GM12878 (cell line): ENCODE data around the gene SPATA20.

Experiments used
- CHD1 ChIP-seq: IDR thresholded peaks from 2 replicates; pipeline ENCODE4 v1.6.1; 2012; ENCODE audit warnings: low read depth, low read length, improper control_type of control experiment
- EP300 ChIP-seq, 2 experiments: fragments of 150-350 bp in 1 of 2; IDR thresholded peaks; 2 replicates each; pipeline ENCODE4 v1.6.1; 2011 to 2012; ENCODE audit warnings: low read depth in 2 of 2, low read length in 2 of 2, borderline replicate concordance in 1 of 2, improper control_type of control experiment in 1 of 2, inconsistent platforms in 1 of 2; ENCODE audit not compliant: control insufficient read depth in 1 of 2
- EZH2 ChIP-seq: IDR thresholded peaks from 2 replicates; pipeline ENCODE4 v1.6.1; 2012; ENCODE audit warnings: low read depth, mild to moderate bottlenecking, control low read depth, inconsistent platforms, low read length, borderline replicate concordance; ENCODE audit not compliant: control insufficient read depth
- FOXM1 ChIP-seq: IDR thresholded peaks from 2 replicates; pipeline ENCODE4 v1.6.1; 2012; ENCODE audit warnings: low read depth, mild to moderate bottlenecking, inconsistent platforms, low read length, moderate library complexity
- KDM1A ChIP-seq: fragments of 200-600 bp; sonication (generic); IDR thresholded peaks from 2 replicates; pipeline ENCODE4 v1.6.1; 2016; ENCODE audit warnings: borderline replicate concordance
- MXI1 ChIP-seq: fragments of 150-350 bp; IDR thresholded peaks from 2 replicates; pipeline ENCODE4 v1.6.1; 2011; ENCODE audit warnings: low read depth, mild to moderate bottlenecking, inconsistent platforms, low read length, improper control_type of control experiment
- RAD51 ChIP-seq: fragments of 450-650 bp; IDR thresholded peaks from 2 replicates; pipeline ENCODE4 v1.6.1; 2016; ENCODE audit warnings: moderate library complexity, mild to moderate bottlenecking, inconsistent platforms
- SREBF2 ChIP-seq: IDR thresholded peaks from 2 replicates; pipeline ENCODE4 v1.6.1; 2012; ENCODE audit warnings: mild to moderate bottlenecking, low read length
- ZNF24 ChIP-seq: fragments of 450-650 bp; IDR thresholded peaks from 2 replicates; pipeline ENCODE4 v1.6.1; 2017; ENCODE audit warnings: antibody characterized with exemption, mild to moderate bottlenecking
- TF ChIP-seq, protein P1 (sequence below), 3 experiments: IDR thresholded peaks in 2 of 3; conservative IDR thresholded peaks in 1 of 3; 2 replicates each; pipeline ENCODE4 v1.5.1; 2011; ENCODE audit warnings: low read depth in 3 of 3, low read length in 3 of 3, mild to moderate bottlenecking in 3 of 3, control low read depth in 2 of 3, moderate library complexity in 2 of 3, inconsistent platforms in 1 of 3, mixed read lengths in 1 of 3; ENCODE audit not compliant: control insufficient read depth in 2 of 3, insufficient read depth in 1 of 3; ENCODE audit errors: extremely low read depth in 1 of 3
- TF ChIP-seq, protein P2 (sequence below): fragments of 450-650 bp; IDR thresholded peaks from 2 replicates; pipeline ENCODE4 v1.6.1; 2017; ENCODE audit warnings: antibody characterized with exemption, mild to moderate bottlenecking, moderate library complexity
- TF ChIP-seq, protein P3 (sequence below): fragments of 150-350 bp; IDR thresholded peaks from 2 replicates; pipeline ENCODE4 v1.6.1; 2014; ENCODE audit warnings: mild to moderate bottlenecking, low read depth, low read length
- TF ChIP-seq, protein P4 (sequence below): IDR thresholded peaks from 2 replicates; pipeline ENCODE4 v1.6.1; 2012; ENCODE audit warnings: mild to moderate bottlenecking, low read depth, low read length
- TF ChIP-seq, protein P5 (sequence below): fragments of 450-650 bp; IDR thresholded peaks from 2 replicates; pipeline ENCODE4 v1.6.1; 2016; ENCODE audit warnings: mild to moderate bottlenecking, moderate library complexity, borderline replicate concordance

DNA sequence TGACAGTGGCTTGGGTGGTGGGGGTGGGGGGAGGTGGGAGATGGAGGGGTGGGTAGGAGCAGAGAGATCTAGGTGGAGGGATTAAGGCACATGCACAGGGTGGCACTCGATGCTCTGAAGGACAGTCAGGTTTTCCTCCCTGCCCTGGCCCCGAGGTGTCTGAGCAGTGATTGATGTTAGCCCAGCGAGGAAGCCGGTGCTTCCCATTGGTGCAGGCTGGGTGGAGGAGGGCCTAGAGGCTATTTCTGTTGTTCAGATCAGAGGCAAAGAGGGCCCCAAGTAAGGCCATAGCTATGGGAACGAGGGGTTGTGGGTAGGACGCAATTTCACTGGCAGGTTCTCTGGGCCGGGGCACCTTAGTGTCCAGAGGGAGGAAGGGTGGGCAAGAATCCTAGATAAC is 36.7 kb downstream of the SPATA20 start:
- TF ChIP-seq, protein P1, sequence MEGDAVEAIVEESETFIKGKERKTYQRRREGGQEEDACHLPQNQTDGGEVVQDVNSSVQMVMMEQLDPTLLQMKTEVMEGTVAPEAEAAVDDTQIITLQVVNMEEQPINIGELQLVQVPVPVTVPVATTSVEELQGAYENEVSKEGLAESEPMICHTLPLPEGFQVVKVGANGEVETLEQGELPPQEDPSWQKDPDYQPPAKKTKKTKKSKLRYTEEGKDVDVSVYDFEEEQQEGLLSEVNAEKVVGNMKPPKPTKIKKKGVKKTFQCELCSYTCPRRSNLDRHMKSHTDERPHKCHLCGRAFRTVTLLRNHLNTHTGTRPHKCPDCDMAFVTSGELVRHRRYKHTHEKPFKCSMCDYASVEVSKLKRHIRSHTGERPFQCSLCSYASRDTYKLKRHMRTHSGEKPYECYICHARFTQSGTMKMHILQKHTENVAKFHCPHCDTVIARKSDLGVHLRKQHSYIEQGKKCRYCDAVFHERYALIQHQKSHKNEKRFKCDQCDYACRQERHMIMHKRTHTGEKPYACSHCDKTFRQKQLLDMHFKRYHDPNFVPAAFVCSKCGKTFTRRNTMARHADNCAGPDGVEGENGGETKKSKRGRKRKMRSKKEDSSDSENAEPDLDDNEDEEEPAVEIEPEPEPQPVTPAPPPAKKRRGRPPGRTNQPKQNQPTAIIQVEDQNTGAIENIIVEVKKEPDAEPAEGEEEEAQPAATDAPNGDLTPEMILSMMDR (IDR thresholded peaks at IDR 0.05 in 2 of 3, conservative IDR thresholded peaks at IDR 0.05 in 1 of 3; ENCODE audit: control insufficient read depth in 2 of 3, extremely low read depth in 1 of 3, insufficient read depth in 1 of 3, low read depth in 3 of 3, low read length in 3 of 3), result no peak
- TF ChIP-seq EP300 (IDR thresholded peaks at IDR 0.05; ENCODE audit: borderline replicate concordance in 1 of 2, control insufficient read depth in 1 of 2, low read depth in 2 of 2, low read length in 2 of 2), result no peak
- no peak for TF ChIP-seq KDM1A
- TF ChIP-seq FOXM1, result no peak
- TF ChIP-seq RAD51, result no peak
- TF ChIP-seq SREBF2, result no peak
- no peak for TF ChIP-seq ZNF24
- TF ChIP-seq EZH2, result no peak
- TF ChIP-seq MXI1, result no peak
- TF ChIP-seq CHD1, result no peak
- TF ChIP-seq, protein P2, sequence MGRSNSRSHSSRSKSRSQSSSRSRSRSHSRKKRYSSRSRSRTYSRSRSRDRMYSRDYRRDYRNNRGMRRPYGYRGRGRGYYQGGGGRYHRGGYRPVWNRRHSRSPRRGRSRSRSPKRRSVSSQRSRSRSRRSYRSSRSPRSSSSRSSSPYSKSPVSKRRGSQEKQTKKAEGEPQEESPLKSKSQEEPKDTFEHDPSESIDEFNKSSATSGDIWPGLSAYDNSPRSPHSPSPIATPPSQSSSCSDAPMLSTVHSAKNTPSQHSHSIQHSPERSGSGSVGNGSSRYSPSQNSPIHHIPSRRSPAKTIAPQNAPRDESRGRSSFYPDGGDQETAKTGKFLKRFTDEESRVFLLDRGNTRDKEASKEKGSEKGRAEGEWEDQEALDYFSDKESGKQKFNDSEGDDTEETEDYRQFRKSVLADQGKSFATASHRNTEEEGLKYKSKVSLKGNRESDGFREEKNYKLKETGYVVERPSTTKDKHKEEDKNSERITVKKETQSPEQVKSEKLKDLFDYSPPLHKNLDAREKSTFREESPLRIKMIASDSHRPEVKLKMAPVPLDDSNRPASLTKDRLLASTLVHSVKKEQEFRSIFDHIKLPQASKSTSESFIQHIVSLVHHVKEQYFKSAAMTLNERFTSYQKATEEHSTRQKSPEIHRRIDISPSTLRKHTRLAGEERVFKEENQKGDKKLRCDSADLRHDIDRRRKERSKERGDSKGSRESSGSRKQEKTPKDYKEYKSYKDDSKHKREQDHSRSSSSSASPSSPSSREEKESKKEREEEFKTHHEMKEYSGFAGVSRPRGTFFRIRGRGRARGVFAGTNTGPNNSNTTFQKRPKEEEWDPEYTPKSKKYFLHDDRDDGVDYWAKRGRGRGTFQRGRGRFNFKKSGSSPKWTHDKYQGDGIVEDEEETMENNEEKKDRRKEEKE, result no peak
- TF ChIP-seq, protein P3, sequence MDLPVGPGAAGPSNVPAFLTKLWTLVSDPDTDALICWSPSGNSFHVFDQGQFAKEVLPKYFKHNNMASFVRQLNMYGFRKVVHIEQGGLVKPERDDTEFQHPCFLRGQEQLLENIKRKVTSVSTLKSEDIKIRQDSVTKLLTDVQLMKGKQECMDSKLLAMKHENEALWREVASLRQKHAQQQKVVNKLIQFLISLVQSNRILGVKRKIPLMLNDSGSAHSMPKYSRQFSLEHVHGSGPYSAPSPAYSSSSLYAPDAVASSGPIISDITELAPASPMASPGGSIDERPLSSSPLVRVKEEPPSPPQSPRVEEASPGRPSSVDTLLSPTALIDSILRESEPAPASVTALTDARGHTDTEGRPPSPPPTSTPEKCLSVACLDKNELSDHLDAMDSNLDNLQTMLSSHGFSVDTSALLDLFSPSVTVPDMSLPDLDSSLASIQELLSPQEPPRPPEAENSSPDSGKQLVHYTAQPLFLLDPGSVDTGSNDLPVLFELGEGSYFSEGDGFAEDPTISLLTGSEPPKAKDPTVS, result no peak
- TF ChIP-seq, protein P4, sequence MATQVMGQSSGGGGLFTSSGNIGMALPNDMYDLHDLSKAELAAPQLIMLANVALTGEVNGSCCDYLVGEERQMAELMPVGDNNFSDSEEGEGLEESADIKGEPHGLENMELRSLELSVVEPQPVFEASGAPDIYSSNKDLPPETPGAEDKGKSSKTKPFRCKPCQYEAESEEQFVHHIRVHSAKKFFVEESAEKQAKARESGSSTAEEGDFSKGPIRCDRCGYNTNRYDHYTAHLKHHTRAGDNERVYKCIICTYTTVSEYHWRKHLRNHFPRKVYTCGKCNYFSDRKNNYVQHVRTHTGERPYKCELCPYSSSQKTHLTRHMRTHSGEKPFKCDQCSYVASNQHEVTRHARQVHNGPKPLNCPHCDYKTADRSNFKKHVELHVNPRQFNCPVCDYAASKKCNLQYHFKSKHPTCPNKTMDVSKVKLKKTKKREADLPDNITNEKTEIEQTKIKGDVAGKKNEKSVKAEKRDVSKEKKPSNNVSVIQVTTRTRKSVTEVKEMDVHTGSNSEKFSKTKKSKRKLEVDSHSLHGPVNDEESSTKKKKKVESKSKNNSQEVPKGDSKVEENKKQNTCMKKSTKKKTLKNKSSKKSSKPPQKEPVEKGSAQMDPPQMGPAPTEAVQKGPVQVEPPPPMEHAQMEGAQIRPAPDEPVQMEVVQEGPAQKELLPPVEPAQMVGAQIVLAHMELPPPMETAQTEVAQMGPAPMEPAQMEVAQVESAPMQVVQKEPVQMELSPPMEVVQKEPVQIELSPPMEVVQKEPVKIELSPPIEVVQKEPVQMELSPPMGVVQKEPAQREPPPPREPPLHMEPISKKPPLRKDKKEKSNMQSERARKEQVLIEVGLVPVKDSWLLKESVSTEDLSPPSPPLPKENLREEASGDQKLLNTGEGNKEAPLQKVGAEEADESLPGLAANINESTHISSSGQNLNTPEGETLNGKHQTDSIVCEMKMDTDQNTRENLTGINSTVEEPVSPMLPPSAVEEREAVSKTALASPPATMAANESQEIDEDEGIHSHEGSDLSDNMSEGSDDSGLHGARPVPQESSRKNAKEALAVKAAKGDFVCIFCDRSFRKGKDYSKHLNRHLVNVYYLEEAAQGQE, result no peak
- TF ChIP-seq, protein P5, sequence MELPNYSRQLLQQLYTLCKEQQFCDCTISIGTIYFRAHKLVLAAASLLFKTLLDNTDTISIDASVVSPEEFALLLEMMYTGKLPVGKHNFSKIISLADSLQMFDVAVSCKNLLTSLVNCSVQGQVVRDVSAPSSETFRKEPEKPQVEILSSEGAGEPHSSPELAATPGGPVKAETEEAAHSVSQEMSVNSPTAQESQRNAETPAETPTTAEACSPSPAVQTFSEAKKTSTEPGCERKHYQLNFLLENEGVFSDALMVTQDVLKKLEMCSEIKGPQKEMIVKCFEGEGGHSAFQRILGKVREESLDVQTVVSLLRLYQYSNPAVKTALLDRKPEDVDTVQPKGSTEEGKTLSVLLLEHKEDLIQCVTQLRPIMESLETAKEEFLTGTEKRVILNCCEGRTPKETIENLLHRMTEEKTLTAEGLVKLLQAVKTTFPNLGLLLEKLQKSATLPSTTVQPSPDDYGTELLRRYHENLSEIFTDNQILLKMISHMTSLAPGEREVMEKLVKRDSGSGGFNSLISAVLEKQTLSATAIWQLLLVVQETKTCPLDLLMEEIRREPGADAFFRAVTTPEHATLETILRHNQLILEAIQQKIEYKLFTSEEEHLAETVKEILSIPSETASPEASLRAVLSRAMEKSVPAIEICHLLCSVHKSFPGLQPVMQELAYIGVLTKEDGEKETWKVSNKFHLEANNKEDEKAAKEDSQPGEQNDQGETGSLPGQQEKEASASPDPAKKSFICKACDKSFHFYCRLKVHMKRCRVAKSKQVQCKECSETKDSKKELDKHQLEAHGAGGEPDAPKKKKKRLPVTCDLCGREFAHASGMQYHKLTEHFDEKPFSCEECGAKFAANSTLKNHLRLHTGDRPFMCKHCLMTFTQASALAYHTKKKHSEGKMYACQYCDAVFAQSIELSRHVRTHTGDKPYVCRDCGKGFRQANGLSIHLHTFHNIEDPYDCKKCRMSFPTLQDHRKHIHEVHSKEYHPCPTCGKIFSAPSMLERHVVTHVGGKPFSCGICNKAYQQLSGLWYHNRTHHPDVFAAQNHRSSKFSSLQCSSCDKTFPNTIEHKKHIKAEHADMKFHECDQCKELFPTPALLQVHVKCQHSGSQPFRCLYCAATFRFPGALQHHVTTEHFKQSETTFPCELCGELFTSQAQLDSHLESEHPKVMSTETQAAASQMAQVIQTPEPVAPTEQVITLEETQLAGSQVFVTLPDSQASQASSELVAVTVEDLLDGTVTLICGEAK, result no peak
